H1 (cell line): ENCODE data around the gene NCAPG2. TPM values are rescaled to one million over a fixed set of nuclear protein-coding genes. Genes with fewer than 3 reads are reported as not detected.

Experiments
- CTCF ChIA-PET: fragments of 300-600 bp; sonication (Branson Sonifier 250); formaldehyde crosslinking; loops from one replicate; lab custom pipeline; 2021; ENCODE audit not compliant: partially characterized antibody; lab: Charles Lee
- POLR2A ChIA-PET: fragments of 300-600 bp; sonication (Branson Sonifier 250); formaldehyde crosslinking; loops from one replicate; lab custom pipeline; 2021; ENCODE audit warnings: inconsistent platforms; ENCODE audit not compliant: partially characterized antibody; lab: Charles Lee
- DNase-seq, 2 experiments: peaks; one replicate each; pipeline versions ENCODE4 v3.0.0 to v3.0.0-alpha.2; 2010 to 2022; ENCODE audit warnings: low spot score in 2 of 2, low read depth in 1 of 2, mixed read lengths in 1 of 2
- FAIRE-seq: peaks from 2 replicates; lab custom pipeline; 2011; peaks lifted over from hg19 to GRCh38; lab: Jason Lieb, UNC
- H2AFZ ChIP-seq: 2 replicates; pipeline ENCODE4 v1.8.1; 2012; ENCODE audit warnings: low read length, inconsistent platforms
- H2AK5ac ChIP-seq: 2 replicates; pipeline ENCODE4 v1.6.1; 2013; ENCODE audit warnings: low read depth, low read length
- H2BK120ac ChIP-seq: replicated peaks from 2 replicates; pipeline ENCODE3; 2013; ENCODE audit warnings: low read depth, low read length, inconsistent platforms
- H2BK12ac ChIP-seq: 2 replicates; pipeline ENCODE4 v1.6.1; 2013; ENCODE audit warnings: low read depth, low read length
- H2BK15ac ChIP-seq: 2 replicates; pipeline ENCODE4 v1.6.1; 2013; ENCODE audit warnings: low read length
- H2BK20ac ChIP-seq: 2 replicates; pipeline ENCODE4 v1.6.1; 2013; ENCODE audit warnings: low read length
- H2BK5ac ChIP-seq: 2 replicates; pipeline ENCODE4 v1.6.1; 2013; ENCODE audit warnings: low read depth, low read length
- H3K14ac ChIP-seq: 2 replicates; pipeline ENCODE4 v1.6.1; 2013; ENCODE audit warnings: inconsistent platforms; ENCODE audit not compliant: insufficient read length
- H3K18ac ChIP-seq: 2 replicates; pipeline ENCODE4 v1.6.1; 2013; ENCODE audit warnings: low read length; ENCODE audit errors: extremely low read depth
- H3K23ac ChIP-seq: 2 replicates; pipeline ENCODE4 v1.6.1; 2013; ENCODE audit warnings: inconsistent platforms; ENCODE audit not compliant: insufficient read length
- H3K23me2 ChIP-seq: 2 replicates; pipeline ENCODE4 v1.6.1; 2013; ENCODE audit warnings: low read depth, low read length
- H3K27ac ChIP-seq: 2 replicates; pipeline ENCODE4 v1.6.1; 2011; ENCODE audit warnings: low read depth, low read length, inconsistent platforms
- H3K27me3 ChIP-seq, 4 experiments: replicated peaks in 1 of 4; 1 replicate in 1 of 4; 2 replicates in 3 of 4; pipeline versions ENCODE4 v1.6.1 to v1.8.1; 2011 to 2013; ENCODE audit warnings: low read length in 3 of 4, mild to moderate bottlenecking in 3 of 4, inconsistent platforms in 2 of 4, mixed read lengths in 2 of 4, moderate library complexity in 1 of 4; ENCODE audit not compliant: control insufficient read depth in 3 of 4, insufficient read depth in 3 of 4; ENCODE audit errors: extremely low read depth in 1 of 4
- H3K36me3 ChIP-seq, 4 experiments: 2 replicates each; pipeline versions ENCODE4 v1.6.1 to v1.8.1; 2011 to 2013; ENCODE audit warnings: mild to moderate bottlenecking in 4 of 4, low read length in 3 of 4, moderate library complexity in 2 of 4, control low read depth in 1 of 4, inconsistent platforms in 1 of 4; ENCODE audit not compliant: insufficient read depth in 4 of 4, control insufficient read depth in 2 of 4
- H3K4ac ChIP-seq: replicated peaks from 2 replicates; pipeline ENCODE3; 2013; ENCODE audit warnings: low read length, low read depth, mixed read lengths, inconsistent platforms; ENCODE audit not compliant: insufficient read length
- H3K4me1 ChIP-seq, 4 experiments: replicated peaks in 1 of 4; 1 replicate in 1 of 4; 2 replicates in 3 of 4; pipeline versions ENCODE4 v1.6.1 to v1.8.1; 2011 to 2013; ENCODE audit warnings: low read length in 3 of 4, inconsistent platforms in 2 of 4, mixed read lengths in 1 of 4; ENCODE audit not compliant: insufficient read depth in 4 of 4, control insufficient read depth in 3 of 4
- H3K4me2 ChIP-seq, 2 experiments: 2 replicates each; pipeline versions ENCODE4 v1.6.1 to v1.8.1; 2011 to 2013; ENCODE audit warnings: low read depth in 2 of 2, low read length in 2 of 2, control low read depth in 1 of 2, inconsistent platforms in 1 of 2, mild to moderate bottlenecking in 1 of 2; ENCODE audit not compliant: insufficient read depth in 1 of 2
- H3K4me3 ChIP-seq, 4 experiments: fragments of 200-600, 300-600 bp in 1 of 4; sonication (generic), shearing (Covaris generic), sonication (Bioruptor Twin) in 1 of 4; 2 replicates each; pipeline versions ENCODE4 v1.5.1 to v1.8.1; 2011 to 2016; ENCODE audit warnings: low read length in 4 of 4, low read depth in 3 of 4, control low read depth in 2 of 4, inconsistent platforms in 2 of 4, mild to moderate bottlenecking in 2 of 4, mixed read lengths in 1 of 4, moderate library complexity in 1 of 4; ENCODE audit not compliant: insufficient read depth in 2 of 4; ENCODE audit errors: extremely low read depth in 1 of 4
- H3K56ac ChIP-seq: replicated peaks from 2 replicates; pipeline ENCODE3; 2013; ENCODE audit warnings: low read depth, mild to moderate bottlenecking, mixed read lengths, low read length, inconsistent platforms; ENCODE audit not compliant: insufficient read length
- H3K79me1 ChIP-seq: 2 replicates; pipeline ENCODE4 v1.6.1; 2013; ENCODE audit warnings: low read depth, low read length, control low read depth
- H3K79me2 ChIP-seq, 2 experiments: 2 replicates each; pipeline versions ENCODE4 v1.6.1 to v1.8.1; 2012 to 2013; ENCODE audit warnings: low read length in 2 of 2, mild to moderate bottlenecking in 2 of 2, inconsistent platforms in 1 of 2; ENCODE audit not compliant: insufficient read depth in 2 of 2, control insufficient read depth in 1 of 2
- H3K9ac ChIP-seq, 4 experiments: replicated peaks in 1 of 4; 1 replicate in 1 of 4; 2 replicates in 3 of 4; pipeline versions ENCODE4 v1.6.1 to v1.8.1; 2011 to 2013; ENCODE audit warnings: low read depth in 3 of 4, low read length in 3 of 4, control low read depth in 2 of 4, mild to moderate bottlenecking in 2 of 4, moderate library complexity in 2 of 4, inconsistent platforms in 1 of 4; ENCODE audit errors: extremely low read depth in 1 of 4
- H3K9me3 ChIP-seq, 2 experiments: 2 replicates each; pipeline versions ENCODE4 v1.6.1 to v1.8.1; 2012 to 2013; ENCODE audit warnings: mild to moderate bottlenecking in 2 of 2, moderate library complexity in 2 of 2, control low read depth in 1 of 2, inconsistent platforms in 1 of 2, low read depth in 1 of 2, low read length in 1 of 2, mixed read lengths in 1 of 2; ENCODE audit not compliant: insufficient read depth in 2 of 2
- H4K20me1 ChIP-seq, 2 experiments: replicated peaks in 1 of 2; 2 replicates each; pipeline versions ENCODE3 to v1.8.1; 2011 to 2013; ENCODE audit warnings: inconsistent platforms in 2 of 2, low read length in 2 of 2, mild to moderate bottlenecking in 1 of 2; ENCODE audit not compliant: insufficient read depth in 2 of 2, control insufficient read depth in 1 of 2
- H4K5ac ChIP-seq: 2 replicates; pipeline ENCODE4 v1.6.1; 2013; ENCODE audit warnings: low read length, low read depth, mixed read lengths, inconsistent platforms; ENCODE audit not compliant: insufficient read length
- H4K8ac ChIP-seq: 2 replicates; pipeline ENCODE4 v1.8.0; 2013; ENCODE audit warnings: mild to moderate bottlenecking, moderate library complexity, low read length, inconsistent platforms; ENCODE audit not compliant: insufficient read depth; ENCODE audit errors: extremely low read depth
- H4K91ac ChIP-seq: replicated peaks from 2 replicates; pipeline ENCODE3; 2013; ENCODE audit warnings: low read length, mixed read lengths, inconsistent platforms; ENCODE audit not compliant: insufficient read length
- GABPA ChIP-seq: IDR thresholded peaks from 2 replicates; pipeline ENCODE4 v1.6.1; 2011; ENCODE audit warnings: mild to moderate bottlenecking, low read length, moderate library complexity, borderline replicate concordance; ENCODE audit not compliant: insufficient read depth
- POLR2AphosphoS5 ChIP-seq: IDR thresholded peaks from 2 replicates; pipeline ENCODE4 v1.6.1; 2011; ENCODE audit warnings: low read depth, low read length
- WGBS, 2 experiments: shearing (Covaris generic) in 1 of 2; methylation state at CpG; one replicate each; pipeline versions ENCODE4 v1.1.6 to v1.1.7; 2013 to 2015; ENCODE audit warnings: low lambda C conversion rate in 2 of 2, mixed read lengths in 2 of 2, inconsistent platforms in 1 of 2, low coverage in 1 of 2, missing lambda C conversion rate in 1 of 2; ENCODE audit not compliant: insufficient replicate concordance in 2 of 2, insufficient coverage in 1 of 2, insufficient read length in 1 of 2; ENCODE audit errors: extremely low coverage in 1 of 2, missing lambda C conversion rate in 1 of 2; 5-methylcytosine and 5-hydroxymethylcytosine counted together
- polyA plus RNA-seq, 7 experiments: library from polyadenylated mRNA; depleted of rRNA in 3 of 7; stranded (reverse) in 5 of 7; unstranded in 2 of 7; fragments of >200 nt in 5 of 7; fragments of 200-250 nt in 2 of 7; gene quantifications; 1 replicate in 5 of 7; 2 replicates in 1 of 7; 4 replicates in 1 of 7; pipeline versions ENCODE4 v1.2.1 to v1.2.3, GENCODE V29; 2011 to 2013; ENCODE audit warnings: missing spikeins in 2 of 7, mixed read lengths in 2 of 7
- total RNA-seq: library from RNA; stranded (reverse); fragmentation: NEBNext Ultra II Directional; extraction: Animal tissue kit (Norgen Biotek cat#: 25700); gene quantifications from 2 replicates; pipeline ENCODE4 v1.2.1, GENCODE V29; 2021

The NCAPG2 gene
- total and polyA plus RNA-seq, 2 of the 8 experiments (the other 6 are each of a cell fraction or from before 2014, with no cell fraction given), result 49.9 to 119 TPM

DNA sequence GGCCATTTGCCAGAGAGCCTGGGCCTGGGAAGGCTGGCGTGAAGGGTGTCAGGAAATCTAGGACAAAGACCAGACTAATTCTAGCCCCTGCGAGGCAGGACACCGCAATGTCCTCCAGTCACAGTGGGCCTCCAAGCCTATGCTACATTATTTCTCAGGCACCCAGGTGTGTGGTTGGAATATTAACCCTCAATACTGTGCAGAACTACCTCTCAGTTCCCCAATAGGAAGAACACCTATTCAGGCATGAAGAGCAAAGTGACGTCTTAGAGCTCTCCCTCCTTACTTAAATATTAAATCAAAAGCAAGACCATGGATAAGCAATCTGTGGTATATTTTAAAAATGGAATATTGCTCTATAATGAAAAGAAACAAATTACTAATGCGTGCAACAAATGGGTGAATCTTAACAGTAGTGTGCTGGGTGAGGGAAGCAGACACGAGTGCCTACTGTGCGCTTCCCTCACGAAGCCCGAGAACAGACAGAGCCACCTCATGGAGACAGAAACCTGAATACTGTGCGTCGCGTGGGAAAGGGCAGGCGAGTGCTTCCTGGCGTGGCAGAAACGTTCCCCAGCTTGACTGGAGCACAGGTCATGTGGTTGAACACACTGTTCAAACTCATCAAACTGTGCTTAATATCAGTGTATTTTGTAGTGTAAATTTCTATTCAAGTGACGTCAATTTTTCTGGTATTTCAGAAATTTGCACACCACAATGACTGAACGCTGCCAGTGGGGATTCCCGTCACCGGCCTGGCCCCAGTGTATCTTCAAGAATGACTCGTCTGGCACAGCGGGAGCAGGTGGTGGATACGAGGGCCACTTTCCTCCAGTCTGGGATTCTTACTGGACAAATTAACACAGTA is 101.5 kb downstream of the NCAPG2 start:
- Histone ChIP-seq H3K79me1 (no peaks in the 10 kb centered on the region), H3K23me2 (no peaks in the 10 kb centered on the region), H4K5ac (no peak overlapping the region), H3K56ac (no peak overlapping the region), H4K91ac (no peak overlapping the region), H2BK15ac (no peak overlapping the region), H2BK20ac (no peak overlapping the region), H3K27me3 (no peaks in the 10 kb centered on the region), H3K36me3 (peaks cover 2 to 12% (median 4%) of the 10 kb centered on the region in 4 experiments; a peak in 5 of 8 replicates), H3K4me1 (peaks cover 0 to 2% (median 0%) of the 10 kb centered on the region in 4 experiments; a peak in 1 of 7 replicates), H2AK5ac (no peak overlapping the region), H2AFZ (no peak overlapping the region), H2BK5ac (no peak overlapping the region), H3K79me2 (no peaks in the 10 kb centered on the region), H2BK120ac (no peak overlapping the region), H3K9ac (no peak overlapping the region), H3K23ac (no peak overlapping the region), H3K4ac (no peak overlapping the region), H3K4me2 (no peak overlapping the region), H3K18ac (no peak overlapping the region), H3K14ac (no peak overlapping the region), H3K27ac (no peak overlapping the region), H2BK12ac (no peak overlapping the region), H3K9me3 (no peaks in the 10 kb centered on the region)
- 92% methylated on average over 22 of the region's 22 CpGs; no CpG with 5 or more reads in 1 of the 2 experiments for WGBS, 2 experiments
- ChIA-PET CTCF (interaction anchor here (0.7 kb wide), 2 partner anchors 44 to 305 kb away, joined by 3 to 4 read pairs; no protein-coding TSS in a partner anchor), POLR2A (interaction anchor here (2.3 kb wide), 1 partner anchor 10 kb away, joined by 5 read pairs; no protein-coding TSS in a partner anchor)
- DNase-seq, result no peak
- TF ChIP-seq POLR2AphosphoS5 (0 out of 2 replicates have a peak, but pooled peaks have one; percentile 33), GABPA (no peak)
- TF ChIP-seq, all 59 proteins: peak for 1
- Histone ChIP-seq H4K20me1 (no peaks in the 10 kb centered on the region), H4K8ac (no peak overlapping the region; the same call in 1 of the 2 replicates), H3K4me3 (no peak overlapping the region)
- no peak for FAIRE-seq
